Activated CD4-positive, alpha-beta T cell treated with anti-CD3 and anti-CD28 coated beads, Interleukin-2, amount 10 ng/mL, durations not matched to agents 24 days and 14 days (primary cell): ENCODE data around the gene HLA-DMB. TPM values are rescaled to one million over a fixed set of nuclear protein-coding genes. Genes with fewer than 3 reads are reported as not detected.

ENCODE experiments used
- DNase-seq: peaks from one replicate; pipeline ENCODE4 v3.0.0; 2022
- H3K27ac Mint-ChIP-seq: one replicate; pipeline ENCODE4 v1.8.0; 2022; ENCODE audit warnings: mild to moderate bottlenecking, mixed read lengths
- H3K27me3 Mint-ChIP-seq: one replicate; pipeline ENCODE4 v1.8.0; 2022; ENCODE audit warnings: mixed read lengths
- H3K36me3 Mint-ChIP-seq: one replicate; pipeline ENCODE4 v1.8.0; 2022; ENCODE audit warnings: low read depth, mild to moderate bottlenecking, mixed read lengths
- H3K4me1 Mint-ChIP-seq: one replicate; pipeline ENCODE4 v1.8.0; 2021; ENCODE audit warnings: mixed read lengths
- H3K4me3 Mint-ChIP-seq: one replicate; pipeline ENCODE4 v1.8.0; 2022; ENCODE audit warnings: mild to moderate bottlenecking, moderate library complexity, mixed read lengths
- H3K9me3 Mint-ChIP-seq: one replicate; pipeline ENCODE4 v1.8.0; 2021; ENCODE audit warnings: mixed read lengths
- intact Hi-C: fragments of 100-400 bp; cut with micrococcal nuclease; formaldehyde crosslinking; loops from one replicate; pipeline ENCODE4 v1.15.1; 2023
- total RNA-seq: library from RNA; stranded (reverse); gene quantifications from 2 replicates; pipeline ENCODE4 v1.2.3, GENCODE V29; 2022

Gene HLA-DMB
- total RNA-seq: 0.75 and 0.80 TPM in 2 replicates

GRCh38 chr6:32940656-32941213 lies at the start of gene HLA-DMB:
TSS of gene HLA-DMB (minus strand) at chr6:32941028. CDS start at chr6:32940807, 221 bp downstream.
- H3K27ac Mint-ChIP-seq: peak within 1 kb of the TSS; percentile 84
- H3K9me3 Mint-ChIP-seq: no peaks in the 10 kb centered on the region
- H3K4me3 Mint-ChIP-seq: peak within 1 kb of the TSS; percentile 81
- peak; percentile 88 for DNase-seq
- intact Hi-C loops: loop anchor here (1.0 kb wide), 2 partner anchors 27 to 46 kb away; no protein-coding TSS in a partner anchor
- peaks cover 2% of the 10 kb centered on the region for H3K36me3 Mint-ChIP-seq
- peaks cover 52% of the 10 kb centered on the region for H3K4me1 Mint-ChIP-seq
- peaks cover 5% of the 10 kb centered on the region for H3K27me3 Mint-ChIP-seq

- no peak for DNase-seq
- no peak overlapping the region for H3K4me3 Mint-ChIP-seq
- peaks cover 13% of the 10 kb centered on the region for H3K4me1 Mint-ChIP-seq
- no peaks in the 10 kb centered on the region for H3K9me3 Mint-ChIP-seq
- H3K27ac Mint-ChIP-seq: peak overlapping the region; percentile 46
- H3K27me3 Mint-ChIP-seq: peaks cover 23% of the 10 kb centered on the region
- intact Hi-C loops: no loop called here
- H3K36me3 Mint-ChIP-seq: no peaks in the 10 kb centered on the region
Observed at GRCh38 chr6:32989368-32989767, 48.5 kb upstream of the HLA-DMB start.

- Mint-ChIP-seq H3K9me3 (no peaks in the 10 kb centered on the region), H3K27ac (peak overlapping the region; percentile 22), H3K4me1 (peaks cover 16% of the 10 kb centered on the region), H3K4me3 (no peak overlapping the region), H3K36me3 (peaks cover 24% of the 10 kb centered on the region), H3K27me3 (peaks cover 4% of the 10 kb centered on the region)
- DNase-seq: peak; percentile 96
- intact Hi-C loops: loop anchor here (1.0 to 2.0 kb wide), 3 partner anchors 18 to 100 kb away; no protein-coding TSS in a partner anchor
Observed at GRCh38 chr6:32984622-32985389, 44.0 kb upstream of the HLA-DMB start.

DNA sequence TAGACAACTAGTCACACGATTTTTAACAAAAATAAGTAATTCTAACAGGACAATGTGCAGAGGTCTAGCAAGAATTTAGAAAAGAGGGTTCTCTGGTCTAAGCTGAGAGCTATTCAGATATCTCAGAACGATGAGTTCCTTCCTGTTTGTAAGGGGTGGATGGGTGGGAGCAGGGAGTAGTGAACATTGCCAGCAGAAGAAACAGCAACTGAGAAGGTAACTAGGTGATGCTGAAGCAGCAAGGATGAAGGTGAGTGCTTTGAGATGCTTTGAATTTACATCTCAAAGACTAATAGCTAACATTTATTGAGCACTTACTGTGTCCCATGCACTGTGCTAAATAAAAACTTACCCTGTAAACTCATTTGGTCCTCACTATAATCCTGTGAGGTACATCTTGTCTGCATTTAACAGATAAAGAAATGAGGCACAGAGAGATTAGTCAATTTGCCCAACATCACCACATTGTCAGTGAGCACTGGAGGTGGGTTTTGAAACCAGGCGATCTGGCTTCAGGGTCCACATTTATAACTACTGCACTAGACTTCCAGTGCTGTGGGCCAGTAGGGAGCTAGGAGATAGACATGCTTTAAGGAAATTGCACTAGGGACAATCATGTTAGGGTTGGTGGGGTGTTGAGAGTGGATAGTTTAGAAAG lies 43.3 kb upstream of the HLA-DMB start:
- Mint-ChIP-seq H3K4me3 (no peak overlapping the region), H3K36me3 (peaks cover 31% of the 10 kb centered on the region), H3K9me3 (no peaks in the 10 kb centered on the region), H3K27ac (peak overlapping the region; percentile 26), H3K27me3 (peaks cover 4% of the 10 kb centered on the region), H3K4me1 (peaks cover 17% of the 10 kb centered on the region)
- intact Hi-C loops: loop anchor here (1.0 to 2.0 kb wide), 3 partner anchors 10 to 99 kb away; no protein-coding TSS in a partner anchor
- DNase-seq: peak; percentile 58

GRCh38 chr6:32983493-32983848 lies 42.6 kb upstream of the HLA-DMB start:
- Mint-ChIP-seq H3K27me3 (peaks cover 4% of the 10 kb centered on the region), H3K36me3 (peaks cover 38% of the 10 kb centered on the region), H3K27ac (peak overlapping the region; percentile 26), H3K4me1 (peaks cover 20% of the 10 kb centered on the region), H3K4me3 (no peak overlapping the region), H3K9me3 (no peaks in the 10 kb centered on the region)
- no peak for DNase-seq
- intact Hi-C loops: loop anchor here (1.0 kb wide), 1 partner anchor 9 kb away; no protein-coding TSS in a partner anchor

DNA sequence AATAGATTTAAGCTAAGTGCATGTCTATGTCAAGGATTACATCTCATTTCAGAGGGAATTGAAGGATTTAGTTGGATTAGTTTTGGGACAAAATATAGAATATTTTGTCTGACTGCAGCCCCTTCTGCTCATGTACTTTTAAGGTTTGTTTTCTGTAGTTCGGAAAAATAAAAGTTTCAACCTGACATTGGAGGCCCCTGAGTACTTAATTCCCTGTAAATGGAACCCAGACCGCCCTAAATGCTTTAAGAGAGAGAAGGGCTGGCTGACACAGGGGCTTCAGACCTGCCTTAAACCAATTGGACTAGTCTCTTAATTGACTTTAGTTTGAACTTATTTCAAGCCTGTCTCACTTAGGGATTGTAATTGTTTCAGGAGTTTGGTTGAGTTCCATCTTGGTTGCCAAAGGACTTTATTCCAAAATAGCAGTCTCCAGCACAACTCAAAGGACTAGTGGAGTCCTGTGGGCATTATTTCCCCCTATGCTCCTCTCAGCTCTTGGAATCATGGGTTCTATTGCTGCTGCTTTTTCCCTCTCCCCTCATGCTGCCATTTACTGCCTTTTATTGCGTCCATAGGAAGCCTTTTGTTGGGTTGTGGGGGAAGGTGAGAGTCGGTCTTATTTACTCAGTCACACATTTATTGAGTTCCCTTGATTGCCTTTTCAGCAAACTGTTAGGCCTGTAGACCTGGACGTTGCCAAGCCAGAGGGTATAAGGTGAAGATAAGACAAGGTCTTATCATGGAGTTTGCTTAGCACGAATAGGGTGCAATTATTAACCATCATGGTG lies 42.1 kb upstream of the HLA-DMB start:
- Mint-ChIP-seq H3K27ac (no peak overlapping the region), H3K9me3 (no peaks in the 10 kb centered on the region), H3K4me1 (peaks cover 24% of the 10 kb centered on the region), H3K4me3 (no peak overlapping the region), H3K27me3 (peaks cover 4% of the 10 kb centered on the region), H3K36me3 (peaks cover 43% of the 10 kb centered on the region)
- DNase-seq: peak; percentile 58
- intact Hi-C loops: loop anchor here (1.0 kb wide), 1 partner anchor 9 kb away; no protein-coding TSS in a partner anchor

DNA sequence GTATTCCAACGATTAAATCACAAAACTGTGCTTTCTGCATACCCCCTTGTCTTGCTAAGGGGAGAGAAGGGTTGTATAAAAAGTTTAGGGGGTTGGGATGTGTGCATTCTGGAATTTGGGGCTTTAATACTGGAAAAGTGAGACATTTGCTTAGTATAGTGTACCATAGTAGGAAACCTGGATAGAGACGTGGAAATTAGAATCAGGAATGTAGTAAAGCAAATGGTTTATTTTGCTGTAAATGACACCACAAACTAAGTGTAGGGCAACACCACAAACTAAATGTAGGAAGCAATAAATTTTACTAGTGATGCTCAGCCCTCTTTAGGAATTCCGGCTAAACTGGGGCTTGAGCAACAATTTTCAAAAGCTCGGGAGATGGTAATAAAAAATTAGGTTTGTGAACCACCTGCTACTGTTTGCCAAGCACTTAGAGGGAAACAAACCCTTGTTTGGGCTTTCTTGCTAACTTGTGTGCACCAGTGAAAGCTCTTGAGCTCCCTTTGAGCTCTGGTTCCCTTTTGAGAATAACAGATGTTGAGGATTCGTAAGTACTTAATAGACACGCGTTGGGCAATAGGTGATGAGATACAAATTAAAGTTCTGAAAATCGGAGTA lies 41.4 kb upstream of the HLA-DMB start:
- Mint-ChIP-seq H3K27me3 (peaks cover 4% of the 10 kb centered on the region), H3K27ac (no peak overlapping the region), H3K36me3 (peaks cover 50% of the 10 kb centered on the region), H3K9me3 (no peaks in the 10 kb centered on the region), H3K4me3 (no peak overlapping the region), H3K4me1 (peaks cover 28% of the 10 kb centered on the region)
- DNase-seq: peak; percentile 55
- intact Hi-C loops: no loop called here

- H3K27me3 Mint-ChIP-seq: no peaks in the 10 kb centered on the region
- no peak overlapping the region for H3K4me3 Mint-ChIP-seq
- H3K9me3 Mint-ChIP-seq: no peaks in the 10 kb centered on the region
- H3K27ac Mint-ChIP-seq: peak overlapping the region; percentile 22
- peaks cover 67% of the 10 kb centered on the region for H3K36me3 Mint-ChIP-seq
- DNase-seq: peak; percentile 56
- intact Hi-C loops: no loop called here
- peaks cover 41% of the 10 kb centered on the region for H3K4me1 Mint-ChIP-seq
Observed at GRCh38 chr6:32980488-32981038, 39.7 kb upstream of the HLA-DMB start.

GRCh38 chr6:32979720-32980487 lies 39.1 kb upstream of the HLA-DMB start:
- H3K4me1 Mint-ChIP-seq: peaks cover 44% of the 10 kb centered on the region
- intact Hi-C loops: no loop called here
- peaks cover 73% of the 10 kb centered on the region for H3K36me3 Mint-ChIP-seq
- H3K4me3 Mint-ChIP-seq: no peak overlapping the region
- H3K27me3 Mint-ChIP-seq: no peaks in the 10 kb centered on the region
- peak overlapping the region; percentile 10 for H3K27ac Mint-ChIP-seq
- H3K9me3 Mint-ChIP-seq: no peaks in the 10 kb centered on the region
- peak; percentile 55 for DNase-seq

GRCh38 chr6:32977953-32978324 lies 37.1 kb upstream of the HLA-DMB start:
- H3K4me1 Mint-ChIP-seq: peaks cover 41% of the 10 kb centered on the region
- H3K27me3 Mint-ChIP-seq: no peaks in the 10 kb centered on the region
- H3K9me3 Mint-ChIP-seq: no peaks in the 10 kb centered on the region
- H3K36me3 Mint-ChIP-seq: peaks cover 93% of the 10 kb centered on the region
- H3K4me3 Mint-ChIP-seq: peak overlapping the region; percentile 40
- no peak overlapping the region for H3K27ac Mint-ChIP-seq
- intact Hi-C loops: no loop called here
- no peak for DNase-seq

- H3K4me3 Mint-ChIP-seq: peak overlapping the region; percentile 40
- H3K36me3 Mint-ChIP-seq: peaks cover 96% of the 10 kb centered on the region
- peak; percentile 55 for DNase-seq
- peaks cover 41% of the 10 kb centered on the region for H3K4me1 Mint-ChIP-seq
- intact Hi-C loops: no loop called here
- H3K27me3 Mint-ChIP-seq: no peaks in the 10 kb centered on the region
- peak overlapping the region; percentile 74 for H3K27ac Mint-ChIP-seq
- no peaks in the 10 kb centered on the region for H3K9me3 Mint-ChIP-seq
Observed at GRCh38 chr6:32977272-32977952, 36.6 kb upstream of the HLA-DMB start.
